ENCODE measurements around the gene NAV1. TPM values are rescaled to one million over a fixed set of nuclear protein-coding genes. Genes with fewer than 3 reads are reported as not detected.

NAV1 gene
- total and polyA plus RNA-seq, 2 donors = 3.4 to 4.0 TPM

DNA sequence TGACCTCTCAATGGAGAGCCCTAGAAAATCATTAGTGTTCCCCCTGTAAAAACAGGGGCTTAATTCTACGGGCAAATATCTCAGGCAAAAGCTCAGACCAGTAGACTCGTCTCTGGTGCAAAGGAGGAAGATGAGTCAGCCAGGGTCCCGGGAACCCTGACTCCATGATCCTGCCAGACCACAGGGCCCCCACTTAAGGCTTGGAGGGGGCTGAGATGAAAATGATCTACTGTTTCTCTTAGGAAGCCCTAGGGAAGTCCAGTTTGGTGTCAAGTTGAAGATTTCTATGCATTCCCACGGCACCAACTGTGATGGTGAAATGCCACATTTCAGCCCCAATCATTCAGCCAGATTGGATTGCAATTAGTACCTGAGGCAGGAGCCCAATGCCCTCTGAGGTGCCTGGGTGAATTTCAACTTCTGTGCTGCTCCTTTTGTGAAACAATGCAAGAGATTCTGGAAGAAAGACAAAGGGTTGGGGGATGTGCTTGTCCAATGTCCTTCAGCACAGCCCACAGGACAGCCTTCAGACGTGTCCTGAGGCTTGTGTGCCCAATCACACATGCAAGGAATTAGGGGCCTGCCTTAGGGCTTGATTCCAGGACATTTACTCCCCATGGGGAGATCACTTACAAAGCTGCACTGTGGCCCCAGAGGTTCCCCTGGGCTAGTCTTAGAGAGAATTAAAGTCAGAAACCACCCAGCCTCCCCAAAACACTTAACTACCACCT lies 18.1 kb downstream of the NAV1 start:
- 81% methylated on average over 5 of the region's 5 CpGs for WGBS
- peaks cover 0 to 2% of the 10 kb centered on the region in 2 donors for H3K4me1 ChIP-seq (ENCODE audit: control insufficient read depth in 2 of 2, insufficient read depth in 2 of 2, low read length in 2 of 2)
- no peak overlapping the region for H3K27ac ChIP-seq (ENCODE audit: low read depth in 1 of 2, low read length in 1 of 2)
- DNase-seq (ENCODE audit: low read depth in 6 of 9, low spot score in 9 of 9) = no peak
- no peaks in the 10 kb centered on the region for H3K36me3 ChIP-seq (ENCODE audit: control insufficient read depth in 2 of 2, insufficient read depth in 2 of 2, low read length in 1 of 2)
- H3K9me3 ChIP-seq (ENCODE audit: control insufficient read depth in 2 of 2, insufficient read depth in 1 of 2, low read length in 1 of 2) = no peaks in the 10 kb centered on the region
- H3K4me3 ChIP-seq (ENCODE audit: low read length in 2 of 2) = no peak overlapping the region
- peaks cover 0 to 7% of the 10 kb centered on the region in 2 donors for H3K27me3 ChIP-seq (ENCODE audit: control insufficient read depth in 2 of 2, insufficient read depth in 1 of 2, low read length in 1 of 2)

DNA sequence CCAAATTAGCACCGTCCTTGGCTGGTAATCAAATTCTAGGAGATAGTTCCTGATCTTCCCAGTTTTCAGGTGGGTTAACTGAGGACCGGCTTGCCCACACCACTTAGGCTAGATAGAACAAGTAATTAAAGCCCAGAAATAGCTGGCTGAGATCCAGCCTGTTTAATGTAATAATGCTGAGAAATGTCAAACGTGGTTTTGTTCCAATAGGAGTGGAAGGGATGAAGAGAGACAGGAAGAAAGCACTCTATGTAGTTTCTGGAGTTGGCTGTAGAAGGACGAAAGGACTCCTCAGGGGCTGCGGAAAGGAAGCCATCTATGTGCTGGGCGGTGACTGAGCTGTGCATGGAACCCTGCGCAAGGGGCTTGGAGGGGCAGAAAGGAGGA lies 18.6 kb downstream of the NAV1 start:
- Histone ChIP-seq H3K4me3 (ENCODE audit: low read length in 2 of 2) (no peak overlapping the region), H3K36me3 (ENCODE audit: control insufficient read depth in 2 of 2, insufficient read depth in 2 of 2, low read length in 1 of 2) (no peaks in the 10 kb centered on the region), H3K4me1 (ENCODE audit: control insufficient read depth in 2 of 2, insufficient read depth in 2 of 2, low read length in 2 of 2) (peaks cover 0 to 2% of the 10 kb centered on the region in 2 donors), H3K9me3 (ENCODE audit: control insufficient read depth in 2 of 2, insufficient read depth in 1 of 2, low read length in 1 of 2) (no peaks in the 10 kb centered on the region), H3K27ac (ENCODE audit: low read depth in 1 of 2, low read length in 1 of 2) (no peak overlapping the region), H3K27me3 (ENCODE audit: control insufficient read depth in 2 of 2, insufficient read depth in 1 of 2, low read length in 1 of 2) (peaks cover 0 to 7% of the 10 kb centered on the region in 2 donors)
- WGBS = 91% methylated on average over 7 of the region's 7 CpGs
- no peak for DNase-seq (ENCODE audit: low read depth in 6 of 9, low spot score in 9 of 9)

DNA sequence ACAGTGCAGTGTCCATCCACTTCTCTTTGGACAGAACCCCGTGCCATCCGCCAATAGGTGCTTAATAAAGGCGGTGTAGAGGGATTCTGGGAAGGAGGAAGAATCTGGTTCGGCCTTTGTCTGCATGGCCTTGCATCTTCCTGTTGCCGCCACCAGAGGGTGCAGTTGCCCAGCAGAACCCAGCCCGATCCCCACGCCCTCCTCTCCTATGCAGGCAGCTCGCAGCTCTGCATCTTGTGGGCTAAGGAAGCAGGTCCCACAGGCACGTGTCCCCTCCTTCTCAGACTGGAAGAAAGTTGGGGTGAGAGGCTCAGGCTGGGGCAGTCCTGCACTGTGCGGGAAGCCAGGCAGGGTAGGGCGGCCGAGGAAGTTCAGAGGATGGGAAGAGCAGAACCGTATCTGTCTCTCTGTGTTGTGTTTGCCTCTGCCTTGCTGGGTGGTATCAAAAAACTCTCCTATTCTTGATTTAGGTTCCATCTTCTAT lies 20.8 kb downstream of the NAV1 start:
- Histone ChIP-seq H3K4me1 (ENCODE audit: control insufficient read depth in 2 of 2, insufficient read depth in 2 of 2, low read length in 2 of 2) (peaks cover 0 to 2% of the 10 kb centered on the region in 2 donors), H3K9me3 (ENCODE audit: control insufficient read depth in 2 of 2, insufficient read depth in 1 of 2, low read length in 1 of 2) (no peaks in the 10 kb centered on the region), H3K4me3 (ENCODE audit: low read length in 2 of 2) (no peak overlapping the region), H3K27ac (ENCODE audit: low read depth in 1 of 2, low read length in 1 of 2) (no peak overlapping the region), H3K36me3 (ENCODE audit: control insufficient read depth in 2 of 2, insufficient read depth in 2 of 2, low read length in 1 of 2) (no peaks in the 10 kb centered on the region), H3K27me3 (ENCODE audit: control insufficient read depth in 2 of 2, insufficient read depth in 1 of 2, low read length in 1 of 2) (peaks cover 0 to 3% of the 10 kb centered on the region in 2 donors)
- 16% methylated on average over 13 of the region's 13 CpGs for WGBS
- DNase-seq (ENCODE audit: low read depth in 6 of 9, low spot score in 9 of 9) = peak; percentile 15 to 71 (median 31)

DNA sequence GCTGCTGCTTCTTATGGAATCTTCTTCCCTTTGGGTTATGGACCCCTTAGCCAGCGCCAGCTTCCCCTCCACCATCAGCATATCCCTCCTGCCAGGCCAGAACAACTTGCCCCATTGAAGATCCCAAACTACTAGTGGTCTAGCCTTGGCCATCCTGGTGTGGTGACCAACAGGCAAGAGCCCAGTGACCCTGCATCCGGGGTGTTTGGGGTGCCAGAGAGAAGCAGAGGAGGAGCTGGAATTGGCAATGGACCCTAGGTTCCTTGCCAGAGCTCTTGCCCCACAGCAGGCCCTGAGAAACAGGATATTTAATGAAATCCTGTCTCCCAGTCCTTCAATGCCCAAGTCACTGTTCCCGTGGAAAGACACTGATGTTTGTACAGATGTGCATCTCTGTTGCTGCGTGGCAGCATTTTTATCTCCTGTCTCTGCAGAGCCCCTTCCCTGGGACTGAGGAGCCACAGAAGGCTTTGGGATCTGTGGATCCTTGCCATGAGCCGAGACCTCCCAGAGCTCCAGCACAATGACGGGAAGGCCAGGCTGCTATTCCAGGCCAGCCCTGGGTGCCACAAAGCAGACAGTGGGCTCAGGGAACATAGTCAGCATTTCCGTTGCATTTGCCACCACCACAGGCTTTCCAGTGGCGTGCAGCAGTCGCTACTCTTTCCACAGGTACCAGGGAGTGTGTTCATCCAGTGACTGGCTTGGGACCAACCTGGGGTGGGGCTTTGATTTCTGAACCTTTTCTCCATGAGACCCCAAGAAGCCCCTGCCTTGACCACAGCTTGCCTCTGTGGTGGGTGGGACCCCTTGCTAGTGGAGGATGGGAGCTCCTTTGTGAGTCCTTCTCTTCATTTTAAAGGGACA lies 21.6 kb downstream of the NAV1 start:
- no peaks in the 10 kb centered on the region for H3K9me3 ChIP-seq (ENCODE audit: control insufficient read depth in 2 of 2, insufficient read depth in 1 of 2, low read length in 1 of 2)
- H3K4me3 ChIP-seq (ENCODE audit: low read length in 2 of 2) = no peak overlapping the region
- 95% methylated on average over 9 of the region's 9 CpGs for WGBS
- no peak for DNase-seq (ENCODE audit: low read depth in 6 of 9, low spot score in 9 of 9)
- peaks cover 0 to 2% of the 10 kb centered on the region in 2 donors for H3K4me1 ChIP-seq (ENCODE audit: control insufficient read depth in 2 of 2, insufficient read depth in 2 of 2, low read length in 2 of 2)
- H3K27ac ChIP-seq (ENCODE audit: low read depth in 1 of 2, low read length in 1 of 2) = no peak overlapping the region
- H3K36me3 ChIP-seq (ENCODE audit: control insufficient read depth in 2 of 2, insufficient read depth in 2 of 2, low read length in 1 of 2) = no peaks in the 10 kb centered on the region
- peaks cover 0 to 3% of the 10 kb centered on the region in 2 donors for H3K27me3 ChIP-seq (ENCODE audit: control insufficient read depth in 2 of 2, insufficient read depth in 1 of 2, low read length in 1 of 2)

DNA sequence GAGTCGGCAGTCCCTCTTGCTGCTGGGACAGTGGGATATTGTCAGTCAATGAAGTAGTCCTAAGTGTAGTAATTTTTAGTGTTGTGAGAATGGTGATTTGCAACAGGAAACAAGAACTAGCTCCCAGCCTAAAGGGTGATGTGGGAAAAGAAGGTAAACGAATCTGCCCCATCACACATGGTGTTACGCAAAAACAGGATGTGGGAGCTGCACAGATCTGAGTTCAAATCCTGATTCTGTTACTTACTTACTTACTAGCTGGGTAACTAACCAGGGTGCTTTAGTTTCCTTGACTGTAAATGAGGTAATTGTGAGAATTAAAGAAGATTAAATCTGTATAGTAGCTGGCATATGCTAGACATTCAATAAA lies 22.3 kb downstream of the NAV1 start:
- Histone ChIP-seq H3K4me3 (ENCODE audit: low read length in 2 of 2) (no peak overlapping the region), H3K27ac (ENCODE audit: low read depth in 1 of 2, low read length in 1 of 2) (no peak overlapping the region), H3K4me1 (ENCODE audit: control insufficient read depth in 2 of 2, insufficient read depth in 2 of 2, low read length in 2 of 2) (no peaks in the 10 kb centered on the region), H3K9me3 (ENCODE audit: control insufficient read depth in 2 of 2, insufficient read depth in 1 of 2, low read length in 1 of 2) (no peaks in the 10 kb centered on the region), H3K36me3 (ENCODE audit: control insufficient read depth in 2 of 2, insufficient read depth in 2 of 2, low read length in 1 of 2) (no peaks in the 10 kb centered on the region), H3K27me3 (ENCODE audit: control insufficient read depth in 2 of 2, insufficient read depth in 1 of 2, low read length in 1 of 2) (peaks cover 0 to 3% of the 10 kb centered on the region in 2 donors)
- no peak for DNase-seq (ENCODE audit: low read depth in 6 of 9, low spot score in 9 of 9)
- 81% methylated on average over 3 of the region's 3 CpGs for WGBS

DNA sequence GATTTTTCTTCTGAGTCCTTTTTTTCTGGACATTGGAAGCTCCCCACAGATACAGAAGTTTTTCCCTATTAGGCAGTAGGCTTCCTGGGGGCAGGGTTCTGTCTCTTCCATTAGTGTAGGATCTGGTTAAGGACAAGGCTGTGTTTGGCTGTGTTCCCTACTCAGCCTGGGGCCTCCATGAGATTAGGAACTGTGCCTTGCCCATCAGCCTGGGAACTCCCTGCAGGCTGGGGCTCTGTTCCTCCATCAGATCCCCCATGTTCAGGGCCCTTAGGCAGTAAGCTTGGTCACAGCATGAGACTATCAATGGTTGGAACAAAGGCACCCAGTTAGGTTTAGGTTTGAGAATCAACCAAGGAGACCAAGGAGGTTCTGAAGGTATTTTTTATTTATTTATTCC lies 22.7 kb downstream of the NAV1 start:
- no peak overlapping the region for H3K4me3 ChIP-seq (ENCODE audit: low read length in 2 of 2)
- no peaks in the 10 kb centered on the region for H3K4me1 ChIP-seq (ENCODE audit: control insufficient read depth in 2 of 2, insufficient read depth in 2 of 2, low read length in 2 of 2)
- no peaks in the 10 kb centered on the region for H3K36me3 ChIP-seq (ENCODE audit: control insufficient read depth in 2 of 2, insufficient read depth in 2 of 2, low read length in 1 of 2)
- H3K9me3 ChIP-seq (ENCODE audit: control insufficient read depth in 2 of 2, insufficient read depth in 1 of 2, low read length in 1 of 2) = no peaks in the 10 kb centered on the region
- no peak for DNase-seq (ENCODE audit: low read depth in 6 of 9, low spot score in 9 of 9)
- H3K27ac ChIP-seq (ENCODE audit: low read depth in 1 of 2, low read length in 1 of 2) = no peak overlapping the region
- H3K27me3 ChIP-seq (ENCODE audit: control insufficient read depth in 2 of 2, insufficient read depth in 1 of 2, low read length in 1 of 2) = peaks cover 0 to 1% of the 10 kb centered on the region in 2 donors

DNA sequence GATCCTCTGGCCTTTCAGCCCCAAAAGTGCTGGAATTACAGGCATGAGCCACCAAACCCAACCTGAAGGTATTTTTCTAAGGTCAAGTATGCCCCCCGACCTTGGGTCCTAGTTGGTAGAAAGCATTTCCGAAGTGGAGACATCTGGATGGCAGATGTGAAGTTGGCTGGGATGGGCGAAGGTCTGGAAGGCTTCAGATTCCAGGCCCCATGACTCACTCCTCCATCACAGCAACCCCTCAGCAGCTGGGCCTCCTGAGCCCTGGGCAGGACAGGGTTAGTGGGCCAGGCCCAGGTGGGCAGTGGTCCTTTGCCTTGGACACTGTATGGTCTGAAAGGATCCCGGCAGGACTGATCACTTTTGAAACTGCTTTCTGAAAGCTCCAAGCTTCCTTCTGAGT lies 23.3 kb downstream of the NAV1 start:
- no peaks in the 10 kb centered on the region for H3K4me1 ChIP-seq (ENCODE audit: control insufficient read depth in 2 of 2, insufficient read depth in 2 of 2, low read length in 2 of 2)
- no peak overlapping the region for H3K27ac ChIP-seq (ENCODE audit: low read depth in 1 of 2, low read length in 1 of 2)
- 96% methylated on average over 4 of the region's 4 CpGs for WGBS
- no peak for DNase-seq (ENCODE audit: low read depth in 6 of 9, low spot score in 9 of 9)
- H3K9me3 ChIP-seq (ENCODE audit: control insufficient read depth in 2 of 2, insufficient read depth in 1 of 2, low read length in 1 of 2) = no peaks in the 10 kb centered on the region
- H3K27me3 ChIP-seq (ENCODE audit: control insufficient read depth in 2 of 2, insufficient read depth in 1 of 2, low read length in 1 of 2) = no peaks in the 10 kb centered on the region
- no peak overlapping the region for H3K4me3 ChIP-seq (ENCODE audit: low read length in 2 of 2)
- no peaks in the 10 kb centered on the region for H3K36me3 ChIP-seq (ENCODE audit: control insufficient read depth in 2 of 2, insufficient read depth in 2 of 2, low read length in 1 of 2)

DNA sequence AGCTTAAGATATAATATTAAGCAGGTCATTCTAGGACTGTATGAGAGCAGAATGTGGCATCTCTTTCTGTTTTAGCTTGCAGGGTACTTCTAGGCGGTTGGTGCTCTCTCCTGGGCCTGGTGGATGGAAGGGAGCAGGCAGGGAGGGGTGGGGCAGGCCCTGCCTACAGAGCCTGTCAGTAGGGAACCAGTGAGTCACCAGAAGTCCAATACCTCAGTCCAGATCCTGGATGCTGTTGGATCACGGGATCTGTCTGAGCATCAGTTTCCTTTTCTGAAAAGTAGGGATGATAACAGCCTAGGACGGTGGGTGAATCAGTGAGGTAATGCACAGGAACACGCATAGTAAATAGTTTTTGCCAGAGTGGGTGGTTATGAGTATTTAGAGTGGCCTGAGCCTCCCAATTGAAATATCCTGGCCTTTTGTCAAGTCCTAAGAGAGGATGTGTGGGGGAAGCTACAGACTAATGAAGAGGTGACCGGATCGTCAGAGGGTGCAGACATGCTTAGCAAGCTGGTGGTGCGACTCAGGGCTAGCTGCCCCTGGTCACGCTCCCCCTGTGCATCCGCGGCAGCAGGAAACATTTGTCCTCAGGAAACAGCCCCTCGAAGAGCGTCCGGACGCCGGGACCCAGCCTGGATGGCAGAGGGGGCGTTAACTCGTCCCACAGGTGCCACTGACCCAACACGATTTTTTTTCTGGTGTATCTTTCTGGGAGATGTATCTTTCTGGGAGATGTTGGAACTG lies 23.9 kb downstream of the NAV1 start:
- H3K27me3 ChIP-seq (ENCODE audit: control insufficient read depth in 2 of 2, insufficient read depth in 1 of 2, low read length in 1 of 2) = no peaks in the 10 kb centered on the region
- no peaks in the 10 kb centered on the region for H3K36me3 ChIP-seq (ENCODE audit: control insufficient read depth in 2 of 2, insufficient read depth in 2 of 2, low read length in 1 of 2)
- H3K9me3 ChIP-seq (ENCODE audit: control insufficient read depth in 2 of 2, insufficient read depth in 1 of 2, low read length in 1 of 2) = no peaks in the 10 kb centered on the region
- no peak overlapping the region for H3K4me3 ChIP-seq (ENCODE audit: low read length in 2 of 2)
- H3K27ac ChIP-seq (ENCODE audit: low read depth in 1 of 2, low read length in 1 of 2) = no peak overlapping the region
- 85% methylated on average over 18 of the region's 18 CpGs for WGBS
- no peaks in the 10 kb centered on the region for H3K4me1 ChIP-seq (ENCODE audit: control insufficient read depth in 2 of 2, insufficient read depth in 2 of 2, low read length in 2 of 2)
- DNase-seq (ENCODE audit: low read depth in 6 of 9, low spot score in 9 of 9) = no peak

DNA sequence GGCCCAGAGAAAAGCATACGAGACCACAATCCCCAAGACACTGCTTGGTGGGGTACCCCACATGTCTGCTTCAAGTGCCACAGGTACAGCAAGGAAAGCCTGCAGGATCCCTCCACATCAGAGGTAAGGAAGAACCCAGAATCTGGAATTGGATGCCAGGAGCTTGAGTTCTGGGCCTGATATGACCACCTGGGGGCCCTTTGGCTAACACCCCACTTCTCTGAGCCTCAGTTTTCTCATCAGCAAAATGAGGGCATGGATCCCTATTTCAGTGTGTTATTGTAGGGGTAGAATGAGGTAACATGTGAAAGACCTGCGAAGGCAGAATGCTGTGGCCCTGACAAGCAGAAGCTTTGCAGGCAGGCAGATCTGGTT lies 24.5 kb downstream of the NAV1 start:
- no peak overlapping the region for H3K4me3 ChIP-seq (ENCODE audit: low read length in 2 of 2)
- H3K27ac ChIP-seq (ENCODE audit: low read depth in 1 of 2, low read length in 1 of 2) = no peak overlapping the region
- no peaks in the 10 kb centered on the region for H3K27me3 ChIP-seq (ENCODE audit: control insufficient read depth in 2 of 2, insufficient read depth in 1 of 2, low read length in 1 of 2)
- DNase-seq (ENCODE audit: low read depth in 6 of 9, low spot score in 9 of 9) = no peak
- 92% methylated on average over 2 of the region's 2 CpGs for WGBS
- H3K4me1 ChIP-seq (ENCODE audit: control insufficient read depth in 2 of 2, insufficient read depth in 2 of 2, low read length in 2 of 2) = no peaks in the 10 kb centered on the region
- peaks cover 0 to 2% of the 10 kb centered on the region in 2 donors for H3K9me3 ChIP-seq (ENCODE audit: control insufficient read depth in 2 of 2, insufficient read depth in 1 of 2, low read length in 1 of 2)
- no peaks in the 10 kb centered on the region for H3K36me3 ChIP-seq (ENCODE audit: control insufficient read depth in 2 of 2, insufficient read depth in 2 of 2, low read length in 1 of 2)
